Gastroesophageal sphincter (tissue), 4 donors: Measurements from ENCODE around the gene OR8B2. TPM values are rescaled to one million over a fixed set of nuclear protein-coding genes. Genes with fewer than 3 reads are reported as not detected.
"Not testable (repeated sequence)": the region's sequence is repeated elsewhere in the genome, so short reads cannot be mapped to it uniquely, and the experiment has no call there.

Experiments used
- ATAC-seq: fragments of 150-250 bp; one replicate; pipeline ENCODE4 v1.9.1; 2016; ENCODE audit warnings: mild to moderate bottlenecking, moderate library complexity
- H3K27ac ChIP-seq, 4 donors: fragments of 200-600 bp; sonication (generic) in 3 of 4; 1 replicate in 3 of 4; 2 replicates in 1 of 4; pipeline ENCODE4 v1.5.1; 2016 to 2019
- H3K27me3 ChIP-seq: fragments of 200-600 bp; sonication (generic); one replicate; pipeline ENCODE4 v1.5.1; 2019
- H3K36me3 ChIP-seq, 2 donors: fragments of 200-600 bp; sonication (generic); one replicate each; pipeline ENCODE4 v1.5.1; 2019; ENCODE audit warnings: control low read depth in 1 of 2
- H3K4me1 ChIP-seq, 3 donors: fragments of 200-600 bp; sonication (generic); 1 replicate in 2 of 3; 2 replicates in 1 of 3; pipeline ENCODE4 v1.5.1; 2016 to 2019; ENCODE audit warnings: control low read depth in 2 of 3
- H3K4me3 ChIP-seq, 2 donors: fragments of 200-600 bp; sonication (generic); one replicate each; pipeline ENCODE4 v1.5.1; 2019; ENCODE audit warnings: mild to moderate bottlenecking in 1 of 2, moderate library complexity in 1 of 2
- H3K9me3 ChIP-seq, 3 donors: fragments of 200-600 bp; sonication (generic); one replicate each; pipeline ENCODE4 v1.5.1; 2017 to 2019; ENCODE audit warnings: control low read depth in 2 of 3
- EP300 ChIP-seq: sonication (generic); formaldehyde crosslinking; IDR thresholded peaks from one replicate; pipeline ENCODE4 v1.6.1; 2017; ENCODE audit warnings: antibody characterized with exemption, mild to moderate bottlenecking
- POLR2A ChIP-seq, 2 donors: fragments of 450-650 bp; IDR thresholded peaks; one replicate each; pipeline ENCODE4 v1.6.1; 2017; ENCODE audit warnings: antibody characterized with exemption in 2 of 2, mild to moderate bottlenecking in 2 of 2, moderate library complexity in 1 of 2
- POLR2AphosphoS5 ChIP-seq: sonication (generic); formaldehyde crosslinking; IDR thresholded peaks from one replicate; pipeline ENCODE4 v1.6.1; 2017; ENCODE audit warnings: antibody characterized with exemption
- WGBS, 2 donors: methylation state at CpG; one replicate each; pipeline ENCODE4 v1.1.5; 2018; ENCODE audit warnings: low coverage in 1 of 2; 5-methylcytosine and 5-hydroxymethylcytosine counted together
- total RNA-seq, 4 donors: library from RNA; depleted of rRNA; stranded (reverse); fragments of >200 nt; gene quantifications; one replicate each; pipeline ENCODE4 v1.1.0, GENCODE V29; 2016
- TF ChIP-seq, protein P1 (sequence below), 4 experiments: fragments of 200-600 bp in 2 of 4; fragments of 450-650 bp in 2 of 4; sonication (generic) in 1 of 4; IDR thresholded peaks; one replicate each; pipeline ENCODE4 v1.5.1; 2017 to 2019; ENCODE audit warnings: antibody characterized with exemption in 4 of 4, mild to moderate bottlenecking in 2 of 4, moderate library complexity in 2 of 4

Gene OR8B2
- total RNA-seq, 4 donors from 2014 or later = not detected

DNA sequence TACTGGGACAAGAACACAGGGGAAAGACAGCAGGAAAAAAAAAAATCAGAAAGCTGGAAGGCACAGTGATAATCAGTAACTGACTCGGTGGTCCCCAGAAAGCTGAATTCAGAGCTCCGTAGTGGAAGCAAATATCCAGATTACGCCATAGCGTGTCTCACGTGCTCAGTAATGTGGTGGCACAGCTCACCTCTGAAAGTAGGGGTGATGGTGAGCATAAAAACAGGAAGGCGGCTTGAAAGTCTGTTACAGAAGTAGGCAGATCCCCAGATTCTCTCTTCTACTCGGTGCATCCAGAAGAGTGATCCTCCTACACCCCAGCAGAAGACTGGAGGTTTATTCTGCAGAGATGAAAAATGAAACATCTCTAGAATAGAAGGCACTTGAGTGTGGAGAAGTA is 25.6 kb upstream of the OR8B2 start:
- no peaks in the 10 kb centered on the region for H3K36me3 ChIP-seq
- 70 to 87% methylated on average over 4 to 7 of the region's 7 CpGs for WGBS, 2 donors
- H3K27ac ChIP-seq = no peak overlapping the region
- no peak overlapping the region for H3K4me3 ChIP-seq
- H3K4me1 ChIP-seq = no peaks in the 10 kb centered on the region
- TF ChIP-seq EP300 (no peak), POLR2A (IDR thresholded peaks at IDR 0.05) (no peak), POLR2AphosphoS5 (no peak)
- TF ChIP-seq, protein P1, sequence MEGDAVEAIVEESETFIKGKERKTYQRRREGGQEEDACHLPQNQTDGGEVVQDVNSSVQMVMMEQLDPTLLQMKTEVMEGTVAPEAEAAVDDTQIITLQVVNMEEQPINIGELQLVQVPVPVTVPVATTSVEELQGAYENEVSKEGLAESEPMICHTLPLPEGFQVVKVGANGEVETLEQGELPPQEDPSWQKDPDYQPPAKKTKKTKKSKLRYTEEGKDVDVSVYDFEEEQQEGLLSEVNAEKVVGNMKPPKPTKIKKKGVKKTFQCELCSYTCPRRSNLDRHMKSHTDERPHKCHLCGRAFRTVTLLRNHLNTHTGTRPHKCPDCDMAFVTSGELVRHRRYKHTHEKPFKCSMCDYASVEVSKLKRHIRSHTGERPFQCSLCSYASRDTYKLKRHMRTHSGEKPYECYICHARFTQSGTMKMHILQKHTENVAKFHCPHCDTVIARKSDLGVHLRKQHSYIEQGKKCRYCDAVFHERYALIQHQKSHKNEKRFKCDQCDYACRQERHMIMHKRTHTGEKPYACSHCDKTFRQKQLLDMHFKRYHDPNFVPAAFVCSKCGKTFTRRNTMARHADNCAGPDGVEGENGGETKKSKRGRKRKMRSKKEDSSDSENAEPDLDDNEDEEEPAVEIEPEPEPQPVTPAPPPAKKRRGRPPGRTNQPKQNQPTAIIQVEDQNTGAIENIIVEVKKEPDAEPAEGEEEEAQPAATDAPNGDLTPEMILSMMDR (IDR thresholded peaks at IDR 0.05) = no peak
- no peak for ATAC-seq
- no peaks in the 10 kb centered on the region for H3K9me3 ChIP-seq
- H3K27me3 ChIP-seq = peaks cover 5% of the 10 kb centered on the region

GRCh38 chr11:124405581-124405980 is 21.3 kb upstream of the OR8B2 start:
- TF ChIP-seq POLR2AphosphoS5 (no peak), POLR2A (IDR thresholded peaks at IDR 0.05) (no peak)
- TF ChIP-seq, protein P1 (IDR thresholded peaks at IDR 0.05) = no peak
- no peaks in the 10 kb centered on the region for H3K27me3 ChIP-seq
- no peak overlapping the region for H3K27ac ChIP-seq
- H3K36me3 ChIP-seq = no peaks in the 10 kb centered on the region
- no peak for ATAC-seq
- no peaks in the 10 kb centered on the region for H3K9me3 ChIP-seq
- 19 to 38% methylated on average over 2 of the region's 2 CpGs for WGBS, 2 donors
- no peaks in the 10 kb centered on the region for H3K4me1 ChIP-seq
- H3K4me3 ChIP-seq = no peak overlapping the region

- ATAC-seq = not testable (repeated sequence)
- WGBS, 2 donors = 92% methylated on average over 2 of the region's 27 CpGs; no CpG with 5 or more reads in 1 of the 2 donors
Measured at GRCh38 chr11:124403186-124403585, 18.9 kb upstream of the OR8B2 start.

GRCh38 chr11:124402326-124402922 is 18.1 kb upstream of the OR8B2 start:
- TF ChIP-seq, protein P1 (IDR thresholded peaks at IDR 0.05) = peak in 2 of 4 experiments; percentile 37 to 46
- TF ChIP-seq POLR2AphosphoS5 = no peak
- WGBS, 2 donors = 38 to 44% methylated on average over 7 to 8 of the region's 8 CpGs
- no peaks in the 10 kb centered on the region for H3K9me3 ChIP-seq
- H3K4me3 ChIP-seq = no peak overlapping the region
- no peaks in the 10 kb centered on the region for H3K4me1 ChIP-seq
- ATAC-seq = no peak
- H3K27ac ChIP-seq = no peak overlapping the region
- no peaks in the 10 kb centered on the region for H3K27me3 ChIP-seq
- no peaks in the 10 kb centered on the region for H3K36me3 ChIP-seq

More at GRCh38 chr11:124403186-124403585, 18.9 kb upstream of the OR8B2 start:
- not testable (repeated sequence) for H3K36me3 ChIP-seq, H3K4me3 ChIP-seq, H3K27me3 ChIP-seq, H3K27ac ChIP-seq, H3K4me1 ChIP-seq, H3K9me3 ChIP-seq

DNA sequence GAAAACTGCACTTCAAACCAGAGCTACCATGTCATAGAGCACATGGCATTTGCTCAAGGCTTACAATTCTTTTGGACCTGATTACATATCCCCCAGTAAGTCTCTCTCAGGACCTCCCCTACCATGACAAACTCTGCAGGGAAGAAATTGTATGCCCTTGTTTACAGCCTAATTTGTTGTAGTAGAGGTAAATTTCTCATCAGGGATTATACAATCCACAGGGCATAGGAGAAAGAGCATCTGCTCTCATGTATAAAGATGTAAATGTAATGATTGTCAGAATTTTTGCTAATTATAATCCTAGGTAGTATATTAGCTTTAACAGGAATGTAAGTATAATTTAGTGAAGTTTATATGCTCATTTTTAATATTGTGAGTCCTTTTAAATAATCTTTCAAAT is 14.6 kb upstream of the OR8B2 start, which contains the start of gene OR8B3:
TSS of gene OR8B3 (minus strand) at position 101 of the 400 bp plus-strand sequence. CDS start 1,673 bp downstream, outside the sequence.
- TF ChIP-seq, protein P1 (IDR thresholded peaks at IDR 0.05) = no peak
- TF ChIP-seq EP300 (no peak), POLR2AphosphoS5 (no peak), POLR2A (IDR thresholded peaks at IDR 0.05) (no peak)
- no peaks in the 10 kb centered on the region for H3K9me3 ChIP-seq
- ATAC-seq = no peak

GRCh38 chr11:124396847-124397246 is 12.5 kb upstream of the OR8B2 start:
- H3K27ac ChIP-seq, H3K4me3 ChIP-seq, H3K36me3 ChIP-seq, ATAC-seq, H3K27me3 ChIP-seq, H3K4me1 ChIP-seq, H3K9me3 ChIP-seq: not testable (repeated sequence)
- WGBS, 2 donors = 69 to 80% methylated on average over 1 to 3 of the region's 4 CpGs

More for the DNA sequence above, 14.6 kb upstream of the OR8B2 start, which contains the start of gene OR8B3:
- Histone ChIP-seq H3K4me1 (no peaks in the 10 kb centered on the region), H3K4me3 (no peak within 1 kb of the TSS), H3K36me3 (no peaks in the 10 kb centered on the region), H3K27ac (no peak within 1 kb of the TSS), H3K27me3 (no peaks in the 10 kb centered on the region)
